Renal pelvis (tissue), 4 donors: ENCODE results near the gene MNAT1. TPM values are rescaled to one million over a fixed set of nuclear protein-coding genes. Genes with fewer than 3 reads are reported as not detected.
A peak's percentile ranks its signal among the peaks of the same experiment; 100 is the strongest.
"Not testable (repeated sequence)": the region's sequence is repeated elsewhere in the genome, so short reads cannot be mapped to it uniquely, and the experiment has no call there.

Source experiments
- DNase-seq: peaks from one replicate; pipeline ENCODE4 v3.0.0-alpha.2; 2013
- polyA plus RNA-seq, 3 donors: library from polyadenylated mRNA; unstranded; fragments of 120-200 nt; gene quantifications; one replicate each; pipeline ENCODE4 v1.2.1, GENCODE V29; 2013; ENCODE audit not compliant: insufficient read length in 3 of 3

The MNAT1 gene
- polyA plus RNA-seq, 3 donors, result 39.7 to 46.2 (median 40.3) TPM

- peak; percentile 86 for DNase-seq
These were observed 10.5 kb upstream of the MNAT1 start, which contains the start of gene SIX4 for GRCh38 chr14:60723907-60724618. Gene SIX4, minus strand, starts transcription at chr14:60724351. Its CDS starts 277 bp downstream, at chr14:60724074.

DNA sequence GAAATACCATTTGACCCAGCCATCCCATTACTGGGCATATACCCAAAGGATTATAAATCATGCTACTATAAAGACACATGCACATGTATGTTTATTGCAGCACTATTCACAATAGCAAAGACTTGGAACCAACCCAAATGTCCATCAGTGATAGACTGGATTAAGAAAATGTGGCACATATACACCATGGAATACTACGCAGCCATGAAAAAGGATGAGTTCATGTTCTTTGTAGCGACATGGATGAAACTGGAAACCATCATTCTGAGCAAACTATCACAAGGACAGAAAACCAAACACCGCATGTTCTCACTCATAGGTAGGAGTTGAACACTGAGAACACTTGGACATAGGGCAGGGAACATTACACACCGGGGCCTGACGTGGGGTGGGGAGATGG lies 3.3 kb upstream of the MNAT1 start:
- DNase-seq, result not testable (repeated sequence)

- no peak for DNase-seq
These were observed 1.6 kb upstream of the MNAT1 start for GRCh38 chr14:60732840-60733483.

DNA sequence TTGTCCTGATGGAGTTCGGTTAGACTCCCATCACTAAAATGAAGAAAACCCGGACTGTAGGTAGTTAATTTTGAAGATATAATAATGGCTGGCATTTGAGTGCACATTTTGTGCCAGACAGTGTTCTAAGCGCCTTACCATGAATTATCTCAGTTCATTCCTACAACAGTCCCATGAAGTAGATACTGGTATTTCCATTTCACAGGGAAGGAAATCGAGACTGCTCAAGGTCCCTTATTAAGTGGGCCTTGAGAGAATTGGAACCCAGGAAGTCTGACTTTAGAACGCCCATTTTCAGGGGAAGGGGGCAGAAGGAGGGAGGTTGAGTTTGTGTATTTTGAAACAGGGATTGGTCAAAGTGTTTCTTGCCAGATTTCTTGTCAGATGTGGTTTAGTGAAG lies 855 bp downstream of the MNAT1 start:
- DNase-seq, result no peak

DNA sequence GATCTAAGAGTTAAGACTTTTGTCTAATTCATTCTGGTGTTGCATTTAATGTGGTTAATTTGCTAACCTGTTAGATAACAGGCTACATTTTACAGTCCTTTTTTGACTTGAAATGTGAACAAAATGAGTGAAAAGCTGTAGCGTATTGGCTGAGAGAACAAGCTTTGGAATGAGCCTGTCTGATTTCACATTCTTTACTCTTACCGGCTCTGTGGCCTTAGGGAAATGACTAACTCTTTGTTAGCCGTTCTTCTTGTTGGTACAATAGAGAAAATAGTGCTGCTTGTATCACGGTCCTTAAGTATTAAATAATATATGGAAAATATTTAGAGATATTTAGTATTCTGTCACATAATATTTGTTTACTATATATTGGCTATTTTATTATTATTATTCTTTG lies 1.9 kb downstream of the MNAT1 start:
- DNase-seq, result no peak

GRCh38 chr14:60738843-60739508 lies 4.4 kb downstream of the MNAT1 start:
- DNase-seq, result no peak

GRCh38 chr14:60744566-60744965 lies 10.0 kb downstream of the MNAT1 start:
- no peak for DNase-seq

DNA sequence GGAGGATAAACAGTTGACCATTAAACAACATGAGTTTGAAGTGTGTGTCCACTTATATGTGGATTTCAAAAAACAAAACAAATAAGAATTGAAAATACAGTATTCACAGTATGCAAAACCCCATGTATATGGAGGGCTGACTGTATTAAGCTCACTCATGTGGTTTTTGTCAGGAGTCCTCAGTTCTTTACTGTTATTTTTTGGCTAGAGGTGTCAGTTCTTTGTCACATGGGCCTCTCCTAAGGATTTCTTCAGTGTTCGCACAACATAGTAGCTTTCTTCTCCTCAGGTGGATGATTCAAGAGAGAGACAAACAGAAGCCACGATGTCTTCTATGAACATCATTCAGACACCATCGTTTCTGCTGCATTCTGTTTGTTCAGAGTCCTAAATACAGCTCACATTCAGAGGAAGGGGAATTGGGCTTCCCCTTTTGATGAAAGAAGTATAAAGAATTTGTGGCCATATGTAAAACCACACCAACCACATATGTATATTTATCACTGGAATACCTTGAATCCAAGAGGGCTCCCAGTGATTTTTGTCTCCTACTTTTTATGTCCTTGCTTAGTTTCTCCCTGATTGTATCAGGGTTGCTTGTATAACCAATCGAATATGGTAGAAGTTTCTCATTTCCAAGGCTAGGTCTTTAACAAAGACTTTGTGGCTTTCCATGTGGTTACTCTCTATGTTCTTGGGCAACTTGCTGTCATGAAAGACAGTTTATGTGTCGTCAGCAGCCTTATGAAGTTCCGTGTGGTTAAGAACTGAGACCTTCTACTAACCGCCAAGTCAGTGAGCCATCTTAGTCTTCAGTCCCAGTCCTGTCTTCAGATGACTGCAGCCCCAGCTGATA lies 18.9 kb downstream of the MNAT1 start:
- DNase-seq, result no peak

DNA sequence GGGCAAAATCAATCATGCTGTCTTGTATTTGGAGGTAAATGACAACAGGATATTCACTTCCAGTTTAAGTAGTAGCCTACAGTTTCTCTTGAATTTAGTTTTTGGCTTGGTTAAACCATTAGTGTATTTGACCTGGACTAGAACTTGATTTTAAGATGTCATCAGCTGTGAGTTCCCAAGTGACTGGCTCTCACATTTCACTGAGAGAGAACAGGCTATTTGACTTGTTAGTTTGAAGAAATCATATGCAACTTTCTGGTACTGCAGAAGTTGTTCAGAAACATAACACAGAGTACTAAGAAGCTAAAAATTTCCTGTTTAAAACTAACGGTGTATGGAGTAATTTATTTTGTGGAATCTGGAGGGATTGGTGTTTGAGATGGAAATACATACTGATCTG lies 22.3 kb downstream of the MNAT1 start:
- no peak for DNase-seq

GRCh38 chr14:60757567-60758002 lies 23.0 kb downstream of the MNAT1 start:
- DNase-seq, result no peak

- DNase-seq, result peak; percentile 41
These were observed 24.3 kb downstream of the MNAT1 start for GRCh38 chr14:60758885-60759284.

DNA sequence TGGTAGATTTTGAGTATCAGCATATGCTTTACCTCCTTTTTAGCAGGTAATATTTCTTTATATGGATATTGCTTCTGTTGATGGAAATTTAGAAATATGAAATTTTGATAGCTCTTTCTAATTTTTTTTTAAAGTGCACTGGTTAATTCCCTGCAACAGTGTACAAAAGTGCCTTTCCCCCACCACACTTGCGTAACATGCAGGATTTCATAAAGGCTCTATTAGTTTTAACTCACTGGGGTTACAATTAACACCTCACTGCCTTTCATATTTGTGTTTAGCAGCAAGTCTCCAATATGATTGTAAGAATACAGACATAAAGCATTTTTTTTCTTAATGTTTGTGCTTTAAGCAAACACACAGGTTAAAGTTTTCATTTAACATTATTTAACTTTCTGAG lies 25.6 kb downstream of the MNAT1 start:
- DNase-seq, result no peak

DNA sequence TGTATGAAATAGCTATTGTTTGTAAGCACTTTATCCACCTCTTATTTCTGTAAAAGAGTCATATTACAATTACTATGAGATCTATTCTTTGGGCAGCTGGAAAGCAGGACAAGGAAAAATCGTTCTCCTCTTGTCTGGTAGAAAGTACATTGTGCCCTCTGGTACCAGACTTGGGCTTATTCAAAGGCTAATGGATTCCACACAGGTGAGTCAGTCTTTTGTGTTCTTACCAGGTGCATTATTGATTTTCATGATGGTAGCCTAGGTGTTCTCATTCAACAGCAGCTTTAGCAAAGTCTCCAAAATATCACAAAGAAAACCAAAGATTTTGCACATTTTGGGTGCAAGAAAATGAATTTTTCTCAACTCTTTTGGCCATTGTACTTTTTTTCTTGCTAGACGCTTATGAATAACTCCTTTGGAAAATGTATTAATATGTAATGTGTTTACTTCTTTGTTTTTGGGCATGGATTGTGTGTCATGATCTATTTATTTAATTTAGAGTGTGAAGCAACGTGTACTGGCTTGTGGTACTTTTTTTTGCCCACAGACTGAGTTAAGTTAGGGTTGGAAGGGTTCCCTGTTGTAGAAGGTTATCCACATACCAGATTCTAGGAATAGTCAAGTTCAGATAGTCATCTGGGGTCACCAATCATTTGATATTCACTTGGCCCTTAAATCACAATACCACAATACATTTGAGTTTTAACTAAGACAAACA lies 26.2 kb downstream of the MNAT1 start:
- DNase-seq, result no peak

DNA sequence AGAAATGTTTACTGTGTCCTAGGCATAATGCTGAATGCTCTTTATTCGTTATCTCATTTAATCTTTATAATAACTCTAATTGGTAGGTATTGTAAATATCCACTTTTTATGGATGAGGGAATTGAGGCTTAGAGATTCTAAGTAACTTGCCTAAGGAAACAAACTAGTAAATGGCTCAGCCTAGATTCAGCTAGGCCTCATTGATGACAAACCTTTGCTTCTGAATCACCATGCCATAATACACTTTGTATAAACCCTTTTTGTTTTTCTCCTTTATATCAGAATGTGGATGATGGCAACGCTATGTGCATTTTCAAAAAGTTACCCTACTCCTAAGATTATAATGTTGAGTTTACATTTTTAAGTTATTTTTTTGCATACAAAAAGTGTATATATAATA lies 34.0 kb downstream of the MNAT1 start:
- no peak for DNase-seq

DNA sequence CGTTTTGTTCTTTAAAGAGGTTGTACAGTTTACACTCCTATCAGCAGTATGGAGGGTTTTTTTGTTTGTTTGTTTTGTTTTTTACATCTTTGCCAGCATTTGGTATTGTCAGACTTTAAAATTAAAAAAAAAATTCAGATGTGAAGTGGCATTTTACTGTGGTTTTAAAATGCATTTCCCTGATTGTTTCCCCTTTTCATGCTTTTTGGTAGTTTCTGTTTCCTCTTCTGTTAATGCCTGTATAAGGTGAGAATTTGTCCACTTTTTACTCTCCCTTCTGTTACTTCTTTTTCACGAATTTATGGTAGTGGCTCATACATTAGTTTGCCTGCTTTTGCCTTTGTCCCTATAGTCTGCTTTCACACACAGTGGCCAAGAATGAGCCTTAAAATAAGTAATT lies 36.6 kb downstream of the MNAT1 start:
- no peak for DNase-seq

DNA sequence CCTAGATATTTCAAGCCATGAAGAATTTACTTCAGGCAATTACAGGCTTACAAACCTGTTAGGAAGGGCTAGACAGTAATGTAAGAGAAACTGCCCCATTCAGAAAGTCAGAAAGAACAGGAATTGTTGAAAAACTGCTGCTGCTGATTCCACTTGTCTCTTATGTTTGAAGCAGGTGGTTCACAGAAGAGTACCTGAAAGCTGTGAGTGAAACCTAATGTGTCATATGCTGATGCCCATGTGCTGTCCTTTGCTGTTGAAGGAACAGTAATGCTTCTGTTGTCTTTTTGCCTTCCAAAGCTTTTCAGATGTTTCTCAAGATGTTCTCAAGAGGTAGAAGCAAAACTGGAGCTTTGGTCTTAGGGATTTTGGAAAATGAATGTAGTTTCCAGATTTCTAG lies 39.0 kb downstream of the MNAT1 start:
- no peak for DNase-seq

- DNase-seq, result no peak
These were observed 40.7 kb downstream of the MNAT1 start for GRCh38 chr14:60775296-60775695.

DNA sequence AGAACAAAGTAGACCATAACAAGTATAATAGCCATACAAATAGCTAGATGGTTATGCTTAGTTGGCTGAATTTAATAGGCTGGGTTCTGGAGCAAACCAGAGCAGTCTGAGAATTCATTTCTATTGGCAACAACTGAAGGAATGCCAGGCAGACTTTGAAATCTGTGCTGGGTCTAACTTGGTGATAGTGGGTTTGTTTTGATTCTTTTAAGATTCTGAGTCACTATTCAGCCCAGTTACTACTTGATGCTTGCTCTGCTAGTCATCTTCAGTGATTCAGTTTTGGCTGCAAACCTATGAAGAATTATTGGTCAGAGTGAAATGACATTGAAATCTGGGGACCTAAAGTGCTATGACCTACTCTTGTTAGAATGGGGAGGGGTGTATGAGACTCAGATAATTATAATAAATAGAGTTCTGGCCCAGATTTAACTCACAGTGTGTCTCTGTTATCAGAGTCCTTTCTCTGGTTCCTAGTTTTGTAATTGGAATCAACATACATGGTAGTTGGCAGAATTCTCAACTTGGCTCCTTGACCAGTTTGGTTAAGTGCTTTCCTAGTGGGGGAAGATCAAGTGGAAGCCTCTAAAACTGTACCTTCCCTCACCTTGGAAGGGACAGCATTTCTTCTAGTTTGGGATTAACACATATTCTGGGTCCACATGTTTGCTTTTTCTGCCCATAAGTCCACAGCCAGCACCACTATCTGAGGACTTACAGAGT lies 43.5 kb downstream of the MNAT1 start:
- DNase-seq, result no peak

DNA sequence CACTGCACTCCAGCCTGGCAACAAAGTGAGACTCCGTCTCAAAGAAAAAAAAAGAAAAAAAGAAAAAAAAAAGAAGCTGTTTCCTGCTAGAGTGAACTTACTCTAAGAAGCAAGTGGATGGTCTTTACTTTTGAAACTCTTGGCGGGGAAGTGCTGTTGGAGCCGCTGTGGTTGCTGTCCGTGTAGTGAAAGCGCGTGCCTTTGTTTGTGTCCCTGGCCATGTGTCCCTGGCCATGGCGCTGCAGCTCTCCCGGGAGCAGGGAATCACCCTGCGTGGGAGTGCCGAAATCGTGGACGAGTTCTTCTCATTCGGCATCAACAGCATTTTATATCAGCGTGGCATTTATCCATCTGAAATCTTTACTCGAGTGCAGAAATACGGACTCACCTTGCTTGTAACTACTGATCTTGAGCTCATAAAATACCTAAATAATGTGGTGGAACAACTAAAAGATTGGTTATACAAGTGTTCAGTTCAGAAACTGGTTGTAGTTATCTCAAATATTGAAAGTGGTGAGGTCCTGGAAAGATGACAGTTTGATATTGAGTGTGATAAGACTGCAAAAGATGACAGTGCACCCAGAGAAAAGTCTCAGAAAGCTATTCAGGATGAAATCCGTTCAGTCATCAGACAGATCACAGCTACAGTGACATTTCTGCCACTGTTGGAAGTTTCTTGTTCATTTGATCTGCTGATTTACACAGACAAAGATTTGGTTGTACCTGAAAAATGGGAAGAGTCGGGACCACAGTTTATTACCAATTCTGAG lies 45.4 kb downstream of the MNAT1 start:
- not testable (repeated sequence) for DNase-seq

- not testable (repeated sequence) for DNase-seq
These were observed 46.0 kb downstream of the MNAT1 start for GRCh38 chr14:60780558-60780957.
